ENCODE results near the gene RNPEP. TPM values are rescaled to one million over a fixed set of nuclear protein-coding genes. Genes with fewer than 3 reads are reported as not detected.

Gene RNPEP
- total and polyA plus RNA-seq, 2 experiments from 2014 or later = 32.1 to 80.3 TPM

- H3K9me2 ChIP-seq (ENCODE audit: insufficient read depth) = no peaks in the 10 kb centered on the region
- Mint-ChIP-seq H3K36me3 (ENCODE audit: low read depth) (peaks cover 56% of the 10 kb centered on the region), H3K27ac (no peak overlapping the region), H3K9me3 (no peaks in the 10 kb centered on the region), H3K27me3 (ENCODE audit: insufficient read depth, low read depth, poor library complexity) (peaks cover 4% of the 10 kb centered on the region), H3K4me1 (peaks cover 5% of the 10 kb centered on the region), H3K4me3 (no peak overlapping the region)
- DNase-seq (ENCODE audit: low spot score) = no peak
- H4K20me1 ChIP-seq (replicated peaks; ENCODE audit: insufficient read depth) = peaks cover 4% of the 10 kb centered on the region; the same call in 1 of the 2 replicates
- H3K4me2 ChIP-seq = no peak overlapping the region
- no peak overlapping the region for H2AFZ ChIP-seq
- TF ChIP-seq JUNB (IDR thresholded peaks at IDR 0.05; ENCODE audit: unreplicated experiment) (no peak), EZH2 (IDR thresholded peaks at IDR 0.05; ENCODE audit: low read depth, unreplicated experiment) (no peak), ZNF114 (CRISPR knock-in tag; IDR thresholded peaks at IDR 0.05) (no peak), CREB1 (CRISPR knock-in tag; IDR thresholded peaks at IDR 0.05; ENCODE audit: low read depth) (no peak), NANOG (IDR thresholded peaks at IDR 0.05; ENCODE audit: borderline replicate concordance) (no peak), ZNF331 (CRISPR knock-in tag; IDR thresholded peaks at IDR 0.05; ENCODE audit: low read depth) (no peak)
- TF ChIP-seq, protein P1, sequence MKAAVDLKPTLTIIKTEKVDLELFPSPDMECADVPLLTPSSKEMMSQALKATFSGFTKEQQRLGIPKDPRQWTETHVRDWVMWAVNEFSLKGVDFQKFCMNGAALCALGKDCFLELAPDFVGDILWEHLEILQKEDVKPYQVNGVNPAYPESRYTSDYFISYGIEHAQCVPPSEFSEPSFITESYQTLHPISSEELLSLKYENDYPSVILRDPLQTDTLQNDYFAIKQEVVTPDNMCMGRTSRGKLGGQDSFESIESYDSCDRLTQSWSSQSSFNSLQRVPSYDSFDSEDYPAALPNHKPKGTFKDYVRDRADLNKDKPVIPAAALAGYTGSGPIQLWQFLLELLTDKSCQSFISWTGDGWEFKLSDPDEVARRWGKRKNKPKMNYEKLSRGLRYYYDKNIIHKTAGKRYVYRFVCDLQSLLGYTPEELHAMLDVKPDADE (IDR thresholded peaks at IDR 0.05) = no peak
- TF ChIP-seq, protein P2, sequence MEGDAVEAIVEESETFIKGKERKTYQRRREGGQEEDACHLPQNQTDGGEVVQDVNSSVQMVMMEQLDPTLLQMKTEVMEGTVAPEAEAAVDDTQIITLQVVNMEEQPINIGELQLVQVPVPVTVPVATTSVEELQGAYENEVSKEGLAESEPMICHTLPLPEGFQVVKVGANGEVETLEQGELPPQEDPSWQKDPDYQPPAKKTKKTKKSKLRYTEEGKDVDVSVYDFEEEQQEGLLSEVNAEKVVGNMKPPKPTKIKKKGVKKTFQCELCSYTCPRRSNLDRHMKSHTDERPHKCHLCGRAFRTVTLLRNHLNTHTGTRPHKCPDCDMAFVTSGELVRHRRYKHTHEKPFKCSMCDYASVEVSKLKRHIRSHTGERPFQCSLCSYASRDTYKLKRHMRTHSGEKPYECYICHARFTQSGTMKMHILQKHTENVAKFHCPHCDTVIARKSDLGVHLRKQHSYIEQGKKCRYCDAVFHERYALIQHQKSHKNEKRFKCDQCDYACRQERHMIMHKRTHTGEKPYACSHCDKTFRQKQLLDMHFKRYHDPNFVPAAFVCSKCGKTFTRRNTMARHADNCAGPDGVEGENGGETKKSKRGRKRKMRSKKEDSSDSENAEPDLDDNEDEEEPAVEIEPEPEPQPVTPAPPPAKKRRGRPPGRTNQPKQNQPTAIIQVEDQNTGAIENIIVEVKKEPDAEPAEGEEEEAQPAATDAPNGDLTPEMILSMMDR (conservative IDR thresholded peaks at IDR 0.05; ENCODE audit: low read depth in 2 of 2) = no peak
- no peaks in the 10 kb centered on the region; the same call in 1 of the 2 replicates for H3K4me1 ChIP-seq (ENCODE audit: insufficient read depth)
- H3K4me3 ChIP-seq = no peak overlapping the region
- H3K27me3 ChIP-seq (ENCODE audit: insufficient read depth) = no peaks in the 10 kb centered on the region
- no peak overlapping the region for H3K27ac ChIP-seq (ENCODE audit: low read depth)
- peaks cover 24% of the 10 kb centered on the region for H3K79me2 ChIP-seq (replicated peaks; ENCODE audit: insufficient read depth)
- peaks cover 25% of the 10 kb centered on the region; the same call in 1 of the 2 replicates for H3K36me3 ChIP-seq (ENCODE audit: insufficient read depth)
- ATAC-seq = no peak
- H3F3A ChIP-seq (replicated peaks; ENCODE audit: low read depth) = 0 out of 2 replicates have a peak, but pooled peaks cover 3% of the 10 kb centered on the region
These were observed 8.0 kb downstream of the RNPEP start for GRCh38 chr1:201990427-201990826.

GRCh38 chr1:201999625-202000238 is 17.3 kb downstream of the RNPEP start:
- no peak overlapping the region for H3K27ac ChIP-seq (ENCODE audit: low read depth)
- no peaks in the 10 kb centered on the region for H3K9me3 Mint-ChIP-seq
- H3K27me3 Mint-ChIP-seq (ENCODE audit: insufficient read depth, low read depth, poor library complexity) = peaks cover 3% of the 10 kb centered on the region
- H3K36me3 Mint-ChIP-seq (ENCODE audit: low read depth) = peaks cover 82% of the 10 kb centered on the region
- no peak overlapping the region for H3K27ac Mint-ChIP-seq
- H3K4me3 ChIP-seq = no peak overlapping the region
- DNase-seq (ENCODE audit: low spot score) (peak; percentile 90), ATAC-seq (peak; percentile 96)
- H4K20me1 ChIP-seq (replicated peaks; ENCODE audit: insufficient read depth) = no peaks in the 10 kb centered on the region; the same call in 1 of the 2 replicates
- H3K36me3 ChIP-seq (ENCODE audit: insufficient read depth) = peaks cover 35% of the 10 kb centered on the region; the same call in 1 of the 2 replicates
- H2AFZ ChIP-seq = no peak overlapping the region
- H3K4me1 Mint-ChIP-seq = no peaks in the 10 kb centered on the region; the same call in 1 of the 3 replicates
- no peaks in the 10 kb centered on the region for H3K79me2 ChIP-seq (replicated peaks; ENCODE audit: insufficient read depth)
- H3K27me3 ChIP-seq (ENCODE audit: insufficient read depth) = no peaks in the 10 kb centered on the region
- no peak overlapping the region for H3K4me2 ChIP-seq
- H3K9me2 ChIP-seq (ENCODE audit: insufficient read depth) = no peaks in the 10 kb centered on the region
- H3F3A ChIP-seq (replicated peaks; ENCODE audit: low read depth) = peaks cover 13% of the 10 kb centered on the region; the same call in 1 of the 2 replicates
- H3K4me3 Mint-ChIP-seq = no peak overlapping the region
- no peaks in the 10 kb centered on the region for H3K4me1 ChIP-seq (ENCODE audit: insufficient read depth)
- TF ChIP-seq POLR2AphosphoS5 (IDR thresholded peaks at IDR 0.05; ENCODE audit: low read depth) = 0 out of 2 replicates have a peak, but pooled peaks have one; percentile 2
- TF ChIP-seq, protein P3, sequence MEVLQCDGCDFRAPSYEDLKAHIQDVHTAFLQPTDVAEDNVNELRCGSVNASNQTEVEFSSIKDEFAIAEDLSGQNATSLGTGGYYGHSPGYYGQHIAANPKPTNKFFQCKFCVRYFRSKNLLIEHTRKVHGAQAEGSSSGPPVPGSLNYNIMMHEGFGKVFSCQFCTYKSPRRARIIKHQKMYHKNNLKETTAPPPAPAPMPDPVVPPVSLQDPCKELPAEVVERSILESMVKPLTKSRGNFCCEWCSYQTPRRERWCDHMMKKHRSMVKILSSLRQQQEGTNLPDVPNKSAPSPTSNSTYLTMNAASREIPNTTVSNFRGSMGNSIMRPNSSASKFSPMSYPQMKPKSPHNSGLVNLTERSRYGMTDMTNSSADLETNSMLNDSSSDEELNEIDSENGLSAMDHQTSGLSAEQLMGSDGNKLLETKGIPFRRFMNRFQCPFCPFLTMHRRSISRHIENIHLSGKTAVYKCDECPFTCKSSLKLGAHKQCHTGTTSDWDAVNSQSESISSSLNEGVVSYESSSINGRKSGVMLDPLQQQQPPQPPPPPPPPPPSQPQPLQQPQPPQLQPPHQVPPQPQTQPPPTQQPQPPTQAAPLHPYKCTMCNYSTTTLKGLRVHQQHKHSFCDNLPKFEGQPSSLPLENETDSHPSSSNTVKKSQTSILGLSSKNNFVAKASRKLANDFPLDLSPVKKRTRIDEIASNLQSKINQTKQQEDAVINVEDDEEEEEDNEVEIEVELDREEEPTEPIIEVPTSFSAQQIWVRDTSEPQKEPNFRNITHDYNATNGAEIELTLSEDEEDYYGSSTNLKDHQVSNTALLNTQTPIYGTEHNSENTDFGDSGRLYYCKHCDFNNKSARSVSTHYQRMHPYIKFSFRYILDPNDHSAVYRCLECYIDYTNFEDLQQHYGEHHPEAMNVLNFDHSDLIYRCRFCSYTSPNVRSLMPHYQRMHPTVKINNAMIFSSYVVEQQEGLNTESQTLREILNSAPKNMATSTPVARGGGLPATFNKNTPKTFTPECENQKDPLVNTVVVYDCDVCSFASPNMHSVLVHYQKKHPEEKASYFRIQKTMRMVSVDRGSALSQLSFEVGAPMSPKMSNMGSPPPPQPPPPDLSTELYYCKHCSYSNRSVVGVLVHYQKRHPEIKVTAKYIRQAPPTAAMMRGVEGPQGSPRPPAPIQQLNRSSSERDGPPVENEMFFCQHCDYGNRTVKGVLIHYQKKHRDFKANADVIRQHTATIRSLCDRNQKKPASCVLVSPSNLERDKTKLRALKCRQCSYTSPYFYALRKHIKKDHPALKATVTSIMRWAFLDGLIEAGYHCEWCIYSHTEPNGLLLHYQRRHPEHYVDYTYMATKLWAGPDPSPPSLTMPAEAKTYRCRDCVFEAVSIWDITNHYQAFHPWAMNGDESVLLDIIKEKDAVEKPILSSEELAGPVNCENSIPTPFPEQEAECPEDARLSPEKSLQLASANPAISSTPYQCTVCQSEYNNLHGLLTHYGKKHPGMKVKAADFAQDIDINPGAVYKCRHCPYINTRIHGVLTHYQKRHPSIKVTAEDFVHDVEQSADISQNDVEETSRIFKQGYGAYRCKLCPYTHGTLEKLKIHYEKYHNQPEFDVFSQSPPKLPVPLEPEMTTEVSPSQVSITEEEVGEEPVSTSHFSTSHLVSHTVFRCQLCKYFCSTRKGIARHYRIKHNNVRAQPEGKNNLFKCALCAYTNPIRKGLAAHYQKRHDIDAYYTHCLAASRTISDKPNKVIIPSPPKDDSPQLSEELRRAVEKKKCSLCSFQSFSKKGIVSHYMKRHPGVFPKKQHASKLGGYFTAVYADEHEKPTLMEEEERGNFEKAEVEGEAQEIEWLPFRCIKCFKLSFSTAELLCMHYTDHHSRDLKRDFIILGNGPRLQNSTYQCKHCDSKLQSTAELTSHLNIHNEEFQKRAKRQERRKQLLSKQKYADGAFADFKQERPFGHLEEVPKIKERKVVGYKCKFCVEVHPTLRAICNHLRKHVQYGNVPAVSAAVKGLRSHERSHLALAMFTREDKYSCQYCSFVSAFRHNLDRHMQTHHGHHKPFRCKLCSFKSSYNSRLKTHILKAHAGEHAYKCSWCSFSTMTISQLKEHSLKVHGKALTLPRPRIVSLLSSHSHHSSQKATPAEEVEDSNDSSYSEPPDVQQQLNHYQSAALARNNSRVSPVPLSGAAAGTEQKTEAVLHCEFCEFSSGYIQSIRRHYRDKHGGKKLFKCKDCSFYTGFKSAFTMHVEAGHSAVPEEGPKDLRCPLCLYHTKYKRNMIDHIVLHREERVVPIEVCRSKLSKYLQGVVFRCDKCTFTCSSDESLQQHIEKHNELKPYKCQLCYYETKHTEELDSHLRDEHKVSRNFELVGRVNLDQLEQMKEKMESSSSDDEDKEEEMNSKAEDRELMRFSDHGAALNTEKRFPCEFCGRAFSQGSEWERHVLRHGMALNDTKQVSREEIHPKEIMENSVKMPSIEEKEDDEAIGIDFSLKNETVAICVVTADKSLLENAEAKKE (CRISPR knock-in tag; IDR thresholded peaks at IDR 0.05) = no peak
- TF ChIP-seq, protein P2 (conservative IDR thresholded peaks at IDR 0.05; ENCODE audit: low read depth in 2 of 2) = peak; percentile 82 to 94

Data from GM23338 (cell line).